Measurements from ENCODE around the gene MFRP.

DNA sequence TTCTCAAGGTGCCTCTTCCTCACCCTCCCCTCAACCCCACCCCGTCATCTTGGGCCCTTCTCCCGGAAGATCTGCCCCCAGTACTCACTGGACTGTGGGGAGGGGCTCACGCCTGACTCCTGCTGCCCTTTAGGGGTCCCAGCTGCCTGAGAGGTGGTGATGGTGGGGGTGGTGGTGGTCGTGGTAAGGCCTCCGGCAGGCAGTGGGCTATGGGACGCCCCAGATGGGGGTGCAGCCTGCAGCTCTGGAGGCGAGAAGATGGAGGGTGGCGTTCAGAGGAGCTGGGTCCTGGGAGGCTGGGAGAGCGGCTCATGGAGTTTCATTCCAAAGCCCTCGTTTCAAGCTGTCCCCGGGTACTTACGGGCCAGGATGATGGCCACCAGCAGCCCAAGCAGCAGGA lies 820 bp downstream of the MFRP start:
- TF ChIP-seq, protein P1, sequence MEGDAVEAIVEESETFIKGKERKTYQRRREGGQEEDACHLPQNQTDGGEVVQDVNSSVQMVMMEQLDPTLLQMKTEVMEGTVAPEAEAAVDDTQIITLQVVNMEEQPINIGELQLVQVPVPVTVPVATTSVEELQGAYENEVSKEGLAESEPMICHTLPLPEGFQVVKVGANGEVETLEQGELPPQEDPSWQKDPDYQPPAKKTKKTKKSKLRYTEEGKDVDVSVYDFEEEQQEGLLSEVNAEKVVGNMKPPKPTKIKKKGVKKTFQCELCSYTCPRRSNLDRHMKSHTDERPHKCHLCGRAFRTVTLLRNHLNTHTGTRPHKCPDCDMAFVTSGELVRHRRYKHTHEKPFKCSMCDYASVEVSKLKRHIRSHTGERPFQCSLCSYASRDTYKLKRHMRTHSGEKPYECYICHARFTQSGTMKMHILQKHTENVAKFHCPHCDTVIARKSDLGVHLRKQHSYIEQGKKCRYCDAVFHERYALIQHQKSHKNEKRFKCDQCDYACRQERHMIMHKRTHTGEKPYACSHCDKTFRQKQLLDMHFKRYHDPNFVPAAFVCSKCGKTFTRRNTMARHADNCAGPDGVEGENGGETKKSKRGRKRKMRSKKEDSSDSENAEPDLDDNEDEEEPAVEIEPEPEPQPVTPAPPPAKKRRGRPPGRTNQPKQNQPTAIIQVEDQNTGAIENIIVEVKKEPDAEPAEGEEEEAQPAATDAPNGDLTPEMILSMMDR (IDR thresholded peaks at IDR 0.05; ENCODE audit: insufficient read depth, low read depth, low read length), result no peak
- no peak for TF ChIP-seq EZH2 (IDR thresholded peaks at IDR 0.05; ENCODE audit: insufficient read depth, low read length)

Measured in astrocyte (in vitro differentiated cells and primary cell).